ENCODE results near the gene PLA2G1B. TPM values are rescaled to one million over a fixed set of nuclear protein-coding genes. Genes with fewer than 3 reads are reported as not detected.

PLA2G1B gene
- total and polyA plus RNA-seq, 9 of the 15 experiments (the other 6 are each of a cell fraction or from before 2014, with no cell fraction given): 1.4 TPM; not detected in 8

- in situ Hi-C loops (cut with MboI): loop anchor here (25.0 kb wide), 1 partner anchor 316 kb away; no protein-coding TSS in a partner anchor
- FAIRE-seq: no peak
- H3K4me2 ChIP-seq (ENCODE audit: insufficient read depth, low read length): no peak overlapping the region
- no peak for TF ChIP-seq PRPF4 (IDR thresholded peaks at IDR 0.05; ENCODE audit: insufficient read depth, low read depth, low read length, poor library complexity, severe bottlenecking)
- no peak for TF ChIP-seq PCBP2 (IDR thresholded peaks at IDR 0.05; ENCODE audit: low read depth, low read length, poor library complexity, severe bottlenecking)
- TF ChIP-seq FOXM1 (IDR thresholded peaks at IDR 0.05; ENCODE audit: low read depth): no peak
- no peak for TF ChIP-seq FOXM1 (CRISPR knock-in tag; IDR thresholded peaks at IDR 0.05; ENCODE audit: low read depth)
- no peak for TF ChIP-seq FOXA3 (CRISPR knock-in tag; conservative IDR thresholded peaks at IDR 0.05 in 1 of 2, IDR thresholded peaks at IDR 0.05 in 1 of 2)
- TF ChIP-seq, protein P1, sequence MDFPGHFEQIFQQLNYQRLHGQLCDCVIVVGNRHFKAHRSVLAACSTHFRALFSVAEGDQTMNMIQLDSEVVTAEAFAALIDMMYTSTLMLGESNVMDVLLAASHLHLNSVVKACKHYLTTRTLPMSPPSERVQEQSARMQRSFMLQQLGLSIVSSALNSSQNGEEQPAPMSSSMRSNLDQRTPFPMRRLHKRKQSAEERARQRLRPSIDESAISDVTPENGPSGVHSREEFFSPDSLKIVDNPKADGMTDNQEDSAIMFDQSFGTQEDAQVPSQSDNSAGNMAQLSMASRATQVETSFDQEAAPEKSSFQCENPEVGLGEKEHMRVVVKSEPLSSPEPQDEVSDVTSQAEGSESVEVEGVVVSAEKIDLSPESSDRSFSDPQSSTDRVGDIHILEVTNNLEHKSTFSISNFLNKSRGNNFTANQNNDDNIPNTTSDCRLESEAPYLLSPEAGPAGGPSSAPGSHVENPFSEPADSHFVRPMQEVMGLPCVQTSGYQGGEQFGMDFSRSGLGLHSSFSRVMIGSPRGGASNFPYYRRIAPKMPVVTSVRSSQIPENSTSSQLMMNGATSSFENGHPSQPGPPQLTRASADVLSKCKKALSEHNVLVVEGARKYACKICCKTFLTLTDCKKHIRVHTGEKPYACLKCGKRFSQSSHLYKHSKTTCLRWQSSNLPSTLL (IDR thresholded peaks at IDR 0.05): no peak
- no peak for TF ChIP-seq ELF2 (CRISPR knock-in tag; IDR thresholded peaks at IDR 0.05)
- no peak for TF ChIP-seq ZBTB11 (CRISPR knock-in tag; IDR thresholded peaks at IDR 0.05)
- TF ChIP-seq, protein P2, sequence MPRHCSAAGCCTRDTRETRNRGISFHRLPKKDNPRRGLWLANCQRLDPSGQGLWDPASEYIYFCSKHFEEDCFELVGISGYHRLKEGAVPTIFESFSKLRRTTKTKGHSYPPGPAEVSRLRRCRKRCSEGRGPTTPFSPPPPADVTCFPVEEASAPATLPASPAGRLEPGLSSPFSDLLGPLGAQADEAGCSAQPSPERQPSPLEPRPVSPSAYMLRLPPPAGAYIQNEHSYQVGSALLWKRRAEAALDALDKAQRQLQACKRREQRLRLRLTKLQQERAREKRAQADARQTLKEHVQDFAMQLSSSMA (CRISPR knock-in tag; IDR thresholded peaks at IDR 0.05): no peak
- no peak for TF ChIP-seq NFE2L1 (tag; IDR thresholded peaks at IDR 0.05; ENCODE audit: borderline replicate concordance, low read depth)
- TF ChIP-seq ZNF224 (CRISPR knock-in tag; IDR thresholded peaks at IDR 0.05): no peak
- TF ChIP-seq, protein P3, sequence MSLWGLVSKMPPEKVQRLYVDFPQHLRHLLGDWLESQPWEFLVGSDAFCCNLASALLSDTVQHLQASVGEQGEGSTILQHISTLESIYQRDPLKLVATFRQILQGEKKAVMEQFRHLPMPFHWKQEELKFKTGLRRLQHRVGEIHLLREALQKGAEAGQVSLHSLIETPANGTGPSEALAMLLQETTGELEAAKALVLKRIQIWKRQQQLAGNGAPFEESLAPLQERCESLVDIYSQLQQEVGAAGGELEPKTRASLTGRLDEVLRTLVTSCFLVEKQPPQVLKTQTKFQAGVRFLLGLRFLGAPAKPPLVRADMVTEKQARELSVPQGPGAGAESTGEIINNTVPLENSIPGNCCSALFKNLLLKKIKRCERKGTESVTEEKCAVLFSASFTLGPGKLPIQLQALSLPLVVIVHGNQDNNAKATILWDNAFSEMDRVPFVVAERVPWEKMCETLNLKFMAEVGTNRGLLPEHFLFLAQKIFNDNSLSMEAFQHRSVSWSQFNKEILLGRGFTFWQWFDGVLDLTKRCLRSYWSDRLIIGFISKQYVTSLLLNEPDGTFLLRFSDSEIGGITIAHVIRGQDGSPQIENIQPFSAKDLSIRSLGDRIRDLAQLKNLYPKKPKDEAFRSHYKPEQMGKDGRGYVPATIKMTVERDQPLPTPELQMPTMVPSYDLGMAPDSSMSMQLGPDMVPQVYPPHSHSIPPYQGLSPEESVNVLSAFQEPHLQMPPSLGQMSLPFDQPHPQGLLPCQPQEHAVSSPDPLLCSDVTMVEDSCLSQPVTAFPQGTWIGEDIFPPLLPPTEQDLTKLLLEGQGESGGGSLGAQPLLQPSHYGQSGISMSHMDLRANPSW (CRISPR knock-in tag; IDR thresholded peaks at IDR 0.05): no peak
- TF ChIP-seq EP300 (IDR thresholded peaks at IDR 0.05; ENCODE audit: low read length): no peak
These were observed 18.5 kb upstream of the PLA2G1B start for GRCh38 chr12:120346031-120346430.

More at GRCh38 chr12:120346031-120346430, 18.5 kb upstream of the PLA2G1B start:
- 5% methylated on average over 11 of the region's 15 CpGs for WGBS (ENCODE audit: insufficient coverage, low coverage, missing lambda C conversion rate)
- no peak overlapping the region for H3K4me3 ChIP-seq
- no peaks in the 10 kb centered on the region; the same call in 1 of the 2 replicates for H4K20me1 ChIP-seq (replicated peaks; ENCODE audit: control insufficient read depth, insufficient read depth, low read length)
- POLR2A ChIA-PET: interaction anchor here (0.7 kb wide), 1 partner anchor 309 kb away, joined by 3 read pairs; no protein-coding TSS in a partner anchor
- DNase-seq (ENCODE audit: extremely low read depth in 1 of 4, low spot score in 3 of 4) (no peak), ATAC-seq (no peak)
- no peaks in the 10 kb centered on the region for H3K79me2 ChIP-seq (ENCODE audit: control insufficient read depth, insufficient read depth, low read length)
- no peaks in the 10 kb centered on the region for H3K9me1 ChIP-seq (ENCODE audit: control insufficient read depth, insufficient read depth, low read length)
- H3K27me3 ChIP-seq (ENCODE audit: control insufficient read depth in 2 of 2, insufficient read depth in 2 of 2, low read length in 2 of 2): peaks cover 16 to 41% of the 10 kb centered on the region in 2 experiments; a peak in 4 of 5 replicates
- no peaks in the 10 kb centered on the region for H3K9me3 ChIP-seq (replicated peaks; ENCODE audit: control insufficient read depth, insufficient read depth, low read depth, low read length)
- H3K4me1 ChIP-seq (replicated peaks in 1 of 2; ENCODE audit: control insufficient read depth in 2 of 2, insufficient read depth in 2 of 2, low read length in 2 of 2): peaks cover 0 to 13% of the 10 kb centered on the region in 2 experiments; a peak in 1 of 5 replicates
- no peak overlapping the region for H3K27ac ChIP-seq (ENCODE audit: extremely low read depth, low read depth, low read length)
- H3K36me3 ChIP-seq (ENCODE audit: control insufficient read depth, insufficient read depth, low read length): no peaks in the 10 kb centered on the region
- BruUV-seq (replicated peaks): no TSS peak
- CTCF ChIA-PET (ENCODE audit: low intra/inter-chr PET ratio): no interaction called here
- intact Hi-C loops (cut with micrococcal nuclease): no loop called here
- no peak overlapping the region for H2AFZ ChIP-seq (ENCODE audit: low read depth, low read length)
- no peak overlapping the region for H3K9ac ChIP-seq (ENCODE audit: insufficient read depth in 1 of 2, low read depth in 2 of 2, low read length in 2 of 2)

Measured in K562 (cell line).